Stimulated activated CD4-positive, alpha-beta T cell treated with anti-CD3 and anti-CD28 coated beads, Interleukin-1b, Interleukin-23, amount 100 ng/mL, for 4 hours (primary cell): ENCODE measurements around the gene TMEM231.
"Not testable (repeated sequence)": the region's sequence is repeated elsewhere in the genome, so short reads cannot be mapped to it uniquely, and the experiment has no call there.

ENCODE experiments used
- DNase-seq, 2 donors: peaks; one replicate each; pipeline ENCODE4 v3.0.0-alpha.2; 2020; ENCODE audit warnings: low read depth in 2 of 2

Gene TMEM231

DNA sequence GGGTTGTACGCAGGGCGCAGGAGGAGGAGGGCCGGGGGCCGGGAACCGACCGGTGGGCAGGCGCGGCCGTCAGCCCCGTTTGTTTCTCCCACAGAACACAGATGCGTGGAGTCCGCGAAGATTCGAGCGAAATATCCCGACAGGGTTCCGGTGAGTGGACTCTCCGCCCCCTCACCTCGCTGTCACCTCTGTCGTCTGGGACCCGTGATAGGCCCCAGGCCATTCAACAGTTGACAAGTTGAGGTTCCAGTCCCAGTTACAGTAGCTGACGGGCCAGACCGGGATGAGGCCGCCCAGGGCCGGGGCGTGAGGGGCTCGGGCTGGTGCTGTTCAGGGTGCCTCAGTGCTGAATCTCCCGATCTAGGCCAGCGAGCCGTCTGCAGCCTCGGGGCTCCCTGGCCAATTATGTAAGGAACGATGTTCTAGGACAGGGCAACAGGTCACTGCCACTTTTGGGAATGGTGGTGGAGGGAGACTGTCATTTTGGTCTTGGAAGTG, 10.8 kb upstream of the TMEM231 start:
- no peak for DNase-seq

DNA sequence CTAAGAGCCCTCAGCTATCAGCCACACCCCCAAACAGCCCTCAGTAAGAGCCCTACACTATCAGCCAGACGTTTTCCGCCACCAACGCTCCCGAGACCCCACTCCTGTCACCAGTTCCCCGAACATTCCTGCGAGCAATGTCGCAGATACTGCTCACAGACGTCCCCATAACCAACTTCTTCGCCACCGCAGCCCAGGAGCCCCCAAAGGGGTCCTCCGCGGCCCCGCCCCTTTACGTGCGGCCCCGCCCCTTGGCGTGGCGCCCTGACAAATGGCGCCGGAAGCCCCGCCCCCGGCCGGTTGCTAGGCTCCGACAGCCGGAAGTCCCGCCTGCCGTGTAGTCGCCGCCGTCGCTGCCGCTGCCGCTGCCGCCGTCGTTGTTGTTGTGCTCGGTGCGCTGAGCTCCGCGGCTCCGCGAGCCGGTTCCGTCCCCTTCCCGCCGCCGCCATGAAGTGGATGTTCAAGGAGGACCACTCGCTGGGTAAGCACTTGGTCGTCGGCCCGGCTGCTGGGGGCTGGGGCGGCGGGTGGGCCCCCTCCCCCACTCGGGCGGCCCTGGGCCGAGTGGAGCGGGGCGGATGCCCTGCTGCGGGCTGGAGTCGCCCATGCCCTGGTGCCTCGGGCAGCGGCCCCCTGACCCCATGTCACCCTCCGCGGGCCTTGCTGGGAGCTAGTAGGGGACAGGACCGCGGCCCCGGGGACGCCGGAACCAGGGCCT, 10.1 kb upstream of the TMEM231 start, which contains the start of gene GABARAPL2:
TSS of gene GABARAPL2 (plus strand) at position 340 of the 718 bp plus-strand sequence. CDS start at position 448, 108 bp downstream.
- DNase-seq, result peak; percentile 88 to 95

DNA sequence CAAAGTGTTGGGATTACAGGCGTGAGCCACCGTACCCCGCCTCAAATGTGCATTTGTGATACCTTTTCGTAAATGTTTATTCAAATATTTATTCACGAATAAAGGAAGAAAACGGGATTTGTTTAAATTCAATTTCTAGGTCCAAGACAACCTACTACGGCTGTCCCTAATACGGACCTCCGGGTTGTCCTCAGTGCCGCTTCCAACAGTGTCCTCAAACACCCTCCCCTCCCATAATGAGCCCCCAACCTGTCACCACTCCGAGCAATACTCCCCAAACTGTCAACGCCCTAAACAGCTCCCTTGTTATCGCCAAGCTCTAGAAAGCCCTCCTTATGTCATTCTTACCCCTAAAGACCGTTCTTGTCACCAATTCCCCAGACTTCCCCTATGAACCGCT, 9.6 kb upstream of the TMEM231 start:
- DNase-seq, result no peak

GRCh38 chr16:75559564-75560372, 3.7 kb upstream of the TMEM231 start:
- DNase-seq, result no peak

- DNase-seq, result no peak
These were observed 2.9 kb upstream of the TMEM231 start for GRCh38 chr16:75558846-75559401.

- DNase-seq, result no peak
These were observed 439 bp upstream of the TMEM231 start for GRCh38 chr16:75556431-75556950.

DNA sequence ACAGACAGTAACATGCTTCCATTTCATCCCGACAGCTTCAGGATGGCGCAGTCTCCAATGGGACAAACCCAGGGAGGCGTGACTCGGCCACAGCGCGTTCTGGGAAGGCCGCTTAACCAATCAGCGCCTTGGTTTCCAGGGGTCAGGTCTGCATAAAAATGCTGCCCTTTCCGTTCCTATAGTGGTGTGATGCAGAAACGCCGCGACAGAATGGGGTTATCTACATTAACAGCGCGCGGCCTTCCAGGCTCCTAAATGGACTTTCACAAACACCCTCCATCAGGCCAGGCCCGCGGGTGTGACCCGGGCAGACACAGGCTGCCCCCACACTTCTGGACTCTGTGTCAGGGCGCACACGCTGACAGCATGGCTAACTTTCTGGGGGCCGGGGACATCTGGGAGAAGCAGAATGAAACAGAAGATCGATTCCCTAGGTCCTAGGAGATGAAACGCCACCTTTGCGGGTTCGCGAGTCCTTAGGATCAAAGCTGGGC, 792 bp downstream of the TMEM231 start:
- DNase-seq, result no peak

DNA sequence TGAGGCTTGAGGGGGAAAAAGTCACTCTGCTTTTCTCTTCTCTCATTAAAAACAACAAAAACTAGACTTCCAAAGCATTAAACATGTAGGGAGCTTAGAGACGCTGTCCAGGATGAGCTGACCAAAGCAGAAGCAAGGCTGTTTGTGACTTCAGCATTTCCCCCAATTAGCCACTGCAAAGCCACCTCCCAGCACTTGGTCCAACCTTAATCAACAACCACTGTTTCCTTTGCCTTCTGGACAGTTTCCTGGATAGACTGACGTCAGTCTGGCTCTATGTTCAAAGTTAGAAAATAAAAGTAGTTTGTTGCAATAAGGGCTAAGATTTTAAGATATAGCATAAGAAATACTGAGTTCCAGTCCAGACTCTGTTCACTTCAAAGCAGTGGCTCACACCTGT, 3.1 kb downstream of the TMEM231 start:
- DNase-seq, result no peak

- DNase-seq, result no peak
These were observed 5.8 kb downstream of the TMEM231 start for GRCh38 chr16:75550211-75550662.

DNA sequence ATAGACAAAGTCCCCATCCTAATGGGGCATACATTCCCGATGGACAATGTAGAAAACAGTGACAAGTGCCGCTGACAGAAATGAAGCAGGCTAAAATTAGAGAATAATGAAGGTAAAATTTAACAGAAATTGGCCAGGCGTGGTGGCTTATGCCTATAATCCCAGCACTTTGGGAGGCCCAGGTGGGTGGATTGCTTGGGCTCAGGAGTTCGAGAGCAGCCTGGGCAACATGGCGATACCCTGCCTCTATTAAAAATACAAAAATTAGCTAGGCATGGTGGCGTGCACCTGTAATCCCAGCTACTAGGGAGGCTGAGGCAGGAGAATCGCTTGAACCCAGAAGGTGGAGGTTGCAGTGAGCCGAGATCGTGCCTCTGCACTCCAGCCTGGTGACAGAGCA, 7.6 kb downstream of the TMEM231 start:
- DNase-seq, result not testable (repeated sequence)

GRCh38 chr16:75546293-75546692, 9.8 kb downstream of the TMEM231 start:
- DNase-seq, result no peak

GRCh38 chr16:75545879-75546278, 10.2 kb downstream of the TMEM231 start:
- not testable (repeated sequence) for DNase-seq

- DNase-seq, result not testable (repeated sequence)
These were observed 13.6 kb downstream of the TMEM231 start for GRCh38 chr16:75542462-75542861.

DNA sequence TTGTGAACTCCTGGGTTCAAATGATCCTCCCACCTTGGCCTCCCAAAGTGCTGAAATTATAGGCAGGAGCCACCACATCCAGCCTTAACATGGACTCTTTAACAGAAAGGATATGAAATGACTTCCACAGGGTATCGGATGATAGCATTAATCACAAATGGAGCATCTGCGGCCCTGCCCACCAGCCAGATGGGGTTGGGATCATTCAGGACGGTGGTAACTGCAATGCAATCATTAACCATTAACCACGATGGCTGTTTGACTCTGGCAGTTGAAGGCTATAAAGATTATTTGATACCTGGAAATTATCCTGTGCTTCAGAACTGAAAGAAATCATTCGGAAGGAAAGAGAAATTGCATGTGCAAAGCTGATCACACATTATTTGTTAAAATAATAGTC, 14.8 kb downstream of the TMEM231 start:
- DNase-seq, result no peak

- DNase-seq, result not testable (repeated sequence)
These were observed 17.0 kb downstream of the TMEM231 start for GRCh38 chr16:75538882-75539565.

- DNase-seq, result no peak
These were observed 18.3 kb downstream of the TMEM231 start for GRCh38 chr16:75537776-75538175.

- DNase-seq, result no peak
These were observed 20.2 kb downstream of the TMEM231 start, which contains the start of gene CHST5 for GRCh38 chr16:75535901-75536300. Gene CHST5, minus strand, starts transcription at chr16:75536108. Its CDS starts 5,724 bp downstream, at chr16:75530384.

DNA sequence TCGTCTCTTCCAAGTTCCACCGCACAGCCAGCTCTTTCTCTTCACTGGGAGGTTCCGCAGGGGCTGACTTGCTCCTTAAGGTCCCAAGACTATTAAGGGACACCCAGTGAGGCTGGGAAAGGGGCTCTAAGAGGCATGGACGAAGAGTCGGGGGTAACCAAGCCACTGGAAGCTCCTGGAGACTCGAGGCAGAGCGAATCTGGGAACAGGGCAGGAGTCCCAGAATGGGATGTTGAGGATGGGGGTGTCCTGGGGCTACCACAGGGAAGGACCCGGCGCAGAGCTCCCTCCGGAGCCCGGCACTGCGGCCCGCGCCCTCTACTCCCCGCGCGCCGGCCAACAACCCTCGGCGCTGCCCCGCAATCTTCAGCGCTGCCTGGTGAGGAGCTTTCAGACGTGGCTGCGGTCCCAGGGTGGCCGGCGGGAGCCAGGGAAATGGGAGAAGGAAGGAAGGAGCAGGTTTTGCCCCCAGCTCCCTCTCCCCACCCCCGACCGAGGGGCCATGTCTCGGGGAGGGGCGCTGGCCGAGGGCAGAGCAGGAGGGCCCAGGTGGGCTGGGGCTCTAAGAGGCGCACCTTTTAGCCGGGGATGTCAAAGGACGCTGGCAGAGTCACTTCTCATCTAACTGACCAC, 20.7 kb downstream of the TMEM231 start:
- DNase-seq, result no peak

DNA sequence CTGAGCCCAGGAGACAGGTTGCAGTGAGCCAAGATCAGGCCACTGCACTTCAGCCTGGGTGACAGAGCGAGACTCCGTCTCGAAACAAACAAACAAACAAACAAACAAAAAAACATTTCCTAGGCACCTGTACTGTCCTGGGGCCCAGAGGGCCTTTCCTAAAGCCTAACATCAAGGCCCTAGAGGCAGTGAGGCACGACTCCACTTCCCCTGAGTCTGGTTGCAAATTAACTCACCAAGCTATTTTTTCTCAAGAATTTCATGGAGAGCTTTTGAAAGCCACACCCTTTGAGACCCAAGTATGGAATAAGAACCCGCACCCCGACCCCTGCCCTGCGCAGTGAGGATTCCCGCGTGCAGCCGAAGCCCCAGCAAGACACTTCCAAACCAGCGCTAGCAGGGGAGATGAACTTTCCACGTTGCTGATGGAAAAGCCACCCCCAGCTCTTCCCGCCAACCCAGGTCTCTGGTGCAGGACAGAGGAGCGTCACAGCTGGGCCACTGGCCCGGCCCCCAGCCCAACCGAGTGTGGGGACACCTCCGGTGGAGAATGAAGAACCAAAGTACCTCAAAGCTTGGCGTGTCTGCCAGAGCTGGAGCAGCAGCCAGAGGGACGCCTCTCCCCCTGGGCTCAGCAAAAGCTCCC, 21.4 kb downstream of the TMEM231 start:
- no peak for DNase-seq

- no peak for DNase-seq
These were observed 23.3 kb downstream of the TMEM231 start for GRCh38 chr16:75532791-75533190.
